ENCODE results near the gene ERN1. TPM values are rescaled to one million over a fixed set of nuclear protein-coding genes. Genes with fewer than 3 reads are reported as not detected.

The ERN1 gene
- total and polyA plus RNA-seq, 2 of the 8 experiments (the other 6 are each of a cell fraction or from before 2014, with no cell fraction given) = 1.8 to 3.9 TPM

- no peak for TF ChIP-seq JUN (IDR thresholded peaks at IDR 0.05; ENCODE audit: low read depth, low read length)
- no peak for TF ChIP-seq USF2 (IDR thresholded peaks at IDR 0.05; ENCODE audit: low read length)
- TF ChIP-seq GTF2F1 (IDR thresholded peaks at IDR 0.05; ENCODE audit: borderline replicate concordance, low read depth, low read length) = no peak
Observed at GRCh38 chr17:64059756-64060155, 70.2 kb downstream of the ERN1 start (continued).
